ENCODE measurements around the gene VTCN1. TPM values are rescaled to one million over a fixed set of nuclear protein-coding genes. Genes with fewer than 3 reads are reported as not detected.

Gene VTCN1
- total RNA-seq, 1 experiment from 2014 or later = not detected

GRCh38 chr1:117142200-117142599 is 68.5 kb downstream of the VTCN1 start:
- Mint-ChIP-seq H3K36me3 (no peaks in the 10 kb centered on the region), H3K4me1 (peaks cover 23% of the 10 kb centered on the region), H3K27ac (no peak overlapping the region), H3K4me3 (no peak overlapping the region), H3K27me3 (ENCODE audit: low read depth) (no peaks in the 10 kb centered on the region), H3K9me3 (no peaks in the 10 kb centered on the region)
- ChIA-PET CTCF (no interaction called here), POLR2A (no interaction called here)
- DNase-seq (ENCODE audit: low spot score) (no peak), ATAC-seq (no peak)
- TF ChIP-seq FOXP1 (CRISPR knock-in tag; IDR thresholded peaks at IDR 0.05; ENCODE audit: borderline replicate concordance) = no peak
- TF ChIP-seq HMGA2 (CRISPR knock-in tag; IDR thresholded peaks at IDR 0.05) = no peak
- no peak for TF ChIP-seq IRF2 (CRISPR knock-in tag; IDR thresholded peaks at IDR 0.05; ENCODE audit: borderline replicate concordance, low read depth)
- no peak for TF ChIP-seq FOXK1 (CRISPR knock-in tag; IDR thresholded peaks at IDR 0.05)
- TF ChIP-seq CREM (CRISPR knock-in tag; IDR thresholded peaks at IDR 0.05) = no peak
- TF ChIP-seq TEAD4 (CRISPR knock-in tag; IDR thresholded peaks at IDR 0.05) = no peak
- TF ChIP-seq NFATC4 (CRISPR knock-in tag; IDR thresholded peaks at IDR 0.05) = no peak
- TF ChIP-seq SMAD4 (CRISPR knock-in tag; IDR thresholded peaks at IDR 0.05) = no peak
- TF ChIP-seq, protein P1, sequence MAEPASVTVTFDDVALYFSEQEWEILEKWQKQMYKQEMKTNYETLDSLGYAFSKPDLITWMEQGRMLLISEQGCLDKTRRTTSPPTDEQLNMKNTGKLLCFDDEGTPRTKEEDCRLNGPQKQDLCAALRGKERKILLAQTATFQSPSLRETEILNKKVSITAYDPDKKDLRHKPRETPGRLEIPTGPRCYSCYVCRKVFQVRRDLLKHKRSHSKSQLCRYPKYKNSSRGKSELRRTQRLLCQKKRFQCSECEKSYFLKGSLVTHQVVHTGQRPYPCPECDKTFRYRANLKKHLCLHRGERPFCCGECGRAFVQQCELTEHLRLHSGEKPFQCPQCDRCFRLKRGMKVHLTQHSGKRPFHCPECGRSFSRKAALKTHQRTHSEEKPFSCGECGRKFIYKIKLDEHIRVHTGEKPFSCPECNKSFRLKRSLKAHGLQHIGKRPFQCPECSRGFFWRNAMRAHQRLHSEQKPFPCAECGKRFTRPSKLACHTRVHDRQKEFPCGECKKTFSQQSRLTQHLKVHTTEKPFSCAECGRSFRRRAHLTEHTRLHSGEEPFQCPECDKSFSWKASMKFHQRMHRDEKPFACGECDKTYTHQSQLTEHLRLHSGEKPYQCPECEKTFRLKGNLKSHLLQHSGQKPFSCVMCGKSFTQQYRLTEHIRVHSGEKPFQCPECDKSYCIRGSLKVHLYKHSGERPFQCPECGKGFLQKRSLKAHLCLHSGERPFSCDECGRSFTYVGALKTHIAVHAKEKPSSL (CRISPR knock-in tag; conservative IDR thresholded peaks at IDR 0.05) = no peak
- TF ChIP-seq MXD4 (CRISPR knock-in tag; IDR thresholded peaks at IDR 0.05; ENCODE audit: borderline replicate concordance) = no peak
- no peak for TF ChIP-seq ZNF317 (CRISPR knock-in tag; IDR thresholded peaks at IDR 0.05; ENCODE audit: borderline replicate concordance, low read depth)
- TF ChIP-seq ZNF121 (CRISPR knock-in tag; IDR thresholded peaks at IDR 0.05) = no peak
- TF ChIP-seq ZNF512 (CRISPR knock-in tag; IDR thresholded peaks at IDR 0.05; ENCODE audit: borderline replicate concordance) = no peak
- no peak for TF ChIP-seq GRHL2 (CRISPR knock-in tag; IDR thresholded peaks at IDR 0.05; ENCODE audit: insufficient replicate concordance, severe bottlenecking)
- no peak for TF ChIP-seq CREB1 (CRISPR knock-in tag; IDR thresholded peaks at IDR 0.05)
- no peak for TF ChIP-seq ZNF263 (CRISPR knock-in tag; IDR thresholded peaks at IDR 0.05; ENCODE audit: low read depth)

DNA sequence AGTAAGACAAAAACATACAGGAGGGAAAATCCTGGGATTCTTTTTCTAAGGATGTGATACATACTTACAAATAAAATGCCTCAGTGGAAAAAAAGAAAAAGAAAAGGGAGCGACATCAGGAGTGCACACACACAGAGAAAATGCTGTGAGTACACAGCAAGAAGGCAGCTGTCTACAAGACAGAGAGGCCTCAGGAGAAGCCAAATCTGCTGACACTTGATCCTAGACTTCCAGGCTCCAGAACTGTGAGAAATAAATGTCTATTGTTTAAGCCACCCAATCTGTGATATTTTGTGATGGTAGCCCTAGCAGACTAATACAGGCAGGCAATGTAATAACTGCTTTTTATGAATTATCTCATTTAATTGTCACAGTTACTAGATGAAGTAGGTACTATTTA is 72.2 kb downstream of the VTCN1 start:
- CTCF ChIA-PET = interaction anchor here (0.9 to 5.1 kb wide), 2 partner anchors 10 to 146 kb away, joined by 4 to 26 read pairs; no protein-coding TSS in a partner anchor
- no peak overlapping the region for H3K27ac Mint-ChIP-seq
- ATAC-seq (no peak), DNase-seq (ENCODE audit: low spot score) (no peak)
- H3K4me3 Mint-ChIP-seq = no peak overlapping the region
- H3K9me3 Mint-ChIP-seq = no peaks in the 10 kb centered on the region
- POLR2A ChIA-PET = no interaction called here
- no peaks in the 10 kb centered on the region for H3K27me3 Mint-ChIP-seq (ENCODE audit: low read depth)
- peaks cover 45% of the 10 kb centered on the region for H3K4me1 Mint-ChIP-seq
- H3K36me3 Mint-ChIP-seq = no peaks in the 10 kb centered on the region
- TF ChIP-seq EMX1 (CRISPR knock-in tag; IDR thresholded peaks at IDR 0.05) (no peak), PRDM15 (CRISPR knock-in tag; IDR thresholded peaks at IDR 0.05) (no peak), FOXK1 (CRISPR knock-in tag; IDR thresholded peaks at IDR 0.05) (no peak), TEAD4 (CRISPR knock-in tag; IDR thresholded peaks at IDR 0.05) (no peak), GABPB1 (CRISPR knock-in tag; IDR thresholded peaks at IDR 0.05) (no peak), ARID4B (CRISPR knock-in tag; IDR thresholded peaks at IDR 0.05; ENCODE audit: borderline replicate concordance) (no peak), SMAD4 (CRISPR knock-in tag; IDR thresholded peaks at IDR 0.05) (no peak)
- TF ChIP-seq, protein P2, sequence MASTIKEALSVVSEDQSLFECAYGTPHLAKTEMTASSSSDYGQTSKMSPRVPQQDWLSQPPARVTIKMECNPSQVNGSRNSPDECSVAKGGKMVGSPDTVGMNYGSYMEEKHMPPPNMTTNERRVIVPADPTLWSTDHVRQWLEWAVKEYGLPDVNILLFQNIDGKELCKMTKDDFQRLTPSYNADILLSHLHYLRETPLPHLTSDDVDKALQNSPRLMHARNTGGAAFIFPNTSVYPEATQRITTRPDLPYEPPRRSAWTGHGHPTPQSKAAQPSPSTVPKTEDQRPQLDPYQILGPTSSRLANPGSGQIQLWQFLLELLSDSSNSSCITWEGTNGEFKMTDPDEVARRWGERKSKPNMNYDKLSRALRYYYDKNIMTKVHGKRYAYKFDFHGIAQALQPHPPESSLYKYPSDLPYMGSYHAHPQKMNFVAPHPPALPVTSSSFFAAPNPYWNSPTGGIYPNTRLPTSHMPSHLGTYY (CRISPR knock-in tag; IDR thresholded peaks at IDR 0.05) = no peak
- TF ChIP-seq, protein P3, sequence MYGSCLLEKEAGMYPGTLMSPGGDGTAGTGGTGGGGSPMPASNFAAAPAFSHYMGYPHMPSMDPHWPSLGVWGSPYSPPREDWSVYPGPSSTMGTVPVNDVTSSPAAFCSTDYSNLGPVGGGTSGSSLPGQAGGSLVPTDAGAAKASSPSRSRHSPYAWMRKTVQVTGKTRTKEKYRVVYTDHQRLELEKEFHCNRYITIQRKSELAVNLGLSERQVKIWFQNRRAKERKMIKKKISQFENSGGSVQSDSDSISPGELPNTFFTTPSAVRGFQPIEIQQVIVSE (CRISPR knock-in tag; IDR thresholded peaks at IDR 0.05; ENCODE audit: borderline replicate concordance) = no peak

Measured in WTC11 (cell line).